Skeletal muscle cell (primary cell): ENCODE data around the gene ATP5ME.

Source experiments
- DNase-seq: peaks from one replicate; pipeline ENCODE4 v3.0.0-alpha.2; 2010; ENCODE audit warnings: low read depth
- H3K4me3 ChIP-seq: 2 replicates; pipeline ENCODE4 v1.5.1; 2011; ENCODE audit warnings: low read depth, mild to moderate bottlenecking, control low read depth, low read length, moderate library complexity

The ATP5ME gene

GRCh38 chr4:686413-687040 is 12.5 kb upstream of the ATP5ME start:
- H3K4me3 ChIP-seq, result no peak overlapping the region
- no peak for DNase-seq

GRCh38 chr4:685679-686412 is 11.8 kb upstream of the ATP5ME start:
- DNase-seq, result no peak

GRCh38 chr4:684623-685327 is 10.7 kb upstream of the ATP5ME start:
- no peak for DNase-seq
- H3K4me3 ChIP-seq, result no peak overlapping the region

More at GRCh38 chr4:685679-686412, 11.8 kb upstream of the ATP5ME start:
- H3K4me3 ChIP-seq, result no peak overlapping the region

GRCh38 chr4:683982-684622 is 10.0 kb upstream of the ATP5ME start:
- DNase-seq, result no peak
- no peak overlapping the region for H3K4me3 ChIP-seq

GRCh38 chr4:683247-683897 is 9.3 kb upstream of the ATP5ME start:
- no peak overlapping the region for H3K4me3 ChIP-seq
- DNase-seq, result no peak

- DNase-seq, result no peak
- no peak overlapping the region for H3K4me3 ChIP-seq
Observed at GRCh38 chr4:682490-683172, 8.6 kb upstream of the ATP5ME start.

- H3K4me3 ChIP-seq, result no peak overlapping the region
- DNase-seq, result no peak
Observed at GRCh38 chr4:681736-682451, 7.8 kb upstream of the ATP5ME start.

- DNase-seq, result no peak
- H3K4me3 ChIP-seq, result peak overlapping the region; percentile 46
Observed at GRCh38 chr4:680928-681645, 7.0 kb upstream of the ATP5ME start.

GRCh38 chr4:680551-680927 is 6.5 kb upstream of the ATP5ME start:
- peak overlapping the region; percentile 46 for H3K4me3 ChIP-seq

GRCh38 chr4:680091-680490 is 6.0 kb upstream of the ATP5ME start:
- no peak overlapping the region for H3K4me3 ChIP-seq
- no peak for DNase-seq

More at GRCh38 chr4:680551-680927, 6.5 kb upstream of the ATP5ME start:
- DNase-seq, result no peak

GRCh38 chr4:679629-680028 is 5.6 kb upstream of the ATP5ME start:
- no peak overlapping the region for H3K4me3 ChIP-seq
- DNase-seq, result no peak

GRCh38 chr4:679104-679481 is 5.0 kb upstream of the ATP5ME start:
- no peak overlapping the region for H3K4me3 ChIP-seq

GRCh38 chr4:678331-679103 is 4.4 kb upstream of the ATP5ME start:
- no peak for DNase-seq
- H3K4me3 ChIP-seq, result no peak overlapping the region

More at GRCh38 chr4:679104-679481, 5.0 kb upstream of the ATP5ME start:
- no peak for DNase-seq

GRCh38 chr4:677431-678293 is 3.6 kb upstream of the ATP5ME start:
- DNase-seq, result no peak
- no peak overlapping the region for H3K4me3 ChIP-seq

- H3K4me3 ChIP-seq, result no peak overlapping the region
- no peak for DNase-seq
Observed at GRCh38 chr4:676871-677235, 2.8 kb upstream of the ATP5ME start.
